ENCODE data around the gene UPK2.
"Not testable (repeated sequence)": the region's sequence is repeated elsewhere in the genome, so short reads cannot be mapped to it uniquely, and the experiment has no call there.

Gene UPK2

DNA sequence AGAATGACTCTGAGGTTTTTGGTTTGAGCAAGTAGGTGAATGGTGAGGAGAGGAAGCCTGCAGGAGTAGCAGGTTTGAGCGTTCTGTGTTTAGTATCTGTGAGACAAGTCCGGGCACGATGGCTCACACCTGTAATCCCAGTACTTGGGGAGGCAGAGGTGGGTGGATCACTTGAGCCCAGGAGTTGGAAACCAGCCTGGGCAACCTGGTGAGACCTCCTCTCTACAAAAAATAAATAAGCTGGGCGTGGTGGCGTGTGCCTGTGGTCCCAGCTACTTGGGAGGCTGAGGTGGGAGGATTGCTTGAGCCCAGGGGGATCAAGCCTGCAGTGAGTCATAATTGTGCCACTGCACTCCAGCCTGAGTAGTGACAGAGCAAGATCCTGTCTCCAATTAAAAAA is 32.2 kb downstream of the UPK2 start:
- no peaks in the 10 kb centered on the region for H3K36me3 ChIP-seq (ENCODE audit: insufficient read depth, low read length)
- H2AFZ ChIP-seq (ENCODE audit: low read depth, low read length) = no peak overlapping the region
- no peak overlapping the region for H3K27ac ChIP-seq (ENCODE audit: low read length)
- no peak overlapping the region for H3K4me3 ChIP-seq (ENCODE audit: low read depth in 1 of 2, low read length in 2 of 2)
- TF ChIP-seq, protein P1, sequence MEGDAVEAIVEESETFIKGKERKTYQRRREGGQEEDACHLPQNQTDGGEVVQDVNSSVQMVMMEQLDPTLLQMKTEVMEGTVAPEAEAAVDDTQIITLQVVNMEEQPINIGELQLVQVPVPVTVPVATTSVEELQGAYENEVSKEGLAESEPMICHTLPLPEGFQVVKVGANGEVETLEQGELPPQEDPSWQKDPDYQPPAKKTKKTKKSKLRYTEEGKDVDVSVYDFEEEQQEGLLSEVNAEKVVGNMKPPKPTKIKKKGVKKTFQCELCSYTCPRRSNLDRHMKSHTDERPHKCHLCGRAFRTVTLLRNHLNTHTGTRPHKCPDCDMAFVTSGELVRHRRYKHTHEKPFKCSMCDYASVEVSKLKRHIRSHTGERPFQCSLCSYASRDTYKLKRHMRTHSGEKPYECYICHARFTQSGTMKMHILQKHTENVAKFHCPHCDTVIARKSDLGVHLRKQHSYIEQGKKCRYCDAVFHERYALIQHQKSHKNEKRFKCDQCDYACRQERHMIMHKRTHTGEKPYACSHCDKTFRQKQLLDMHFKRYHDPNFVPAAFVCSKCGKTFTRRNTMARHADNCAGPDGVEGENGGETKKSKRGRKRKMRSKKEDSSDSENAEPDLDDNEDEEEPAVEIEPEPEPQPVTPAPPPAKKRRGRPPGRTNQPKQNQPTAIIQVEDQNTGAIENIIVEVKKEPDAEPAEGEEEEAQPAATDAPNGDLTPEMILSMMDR (IDR thresholded peaks at IDR 0.05; ENCODE audit: borderline replicate concordance, extremely low read depth, low read length, poor library complexity, severe bottlenecking) = no peak
- no peak for TF ChIP-seq EZH2 (IDR thresholded peaks at IDR 0.05; ENCODE audit: borderline replicate concordance, low read depth, low read length, severe bottlenecking)
- no peak overlapping the region for H3K4me2 ChIP-seq (ENCODE audit: insufficient read depth, low read length)
- H3K9ac ChIP-seq (ENCODE audit: low read depth, low read length) = no peak overlapping the region
- no peaks in the 10 kb centered on the region for H3K27me3 ChIP-seq (ENCODE audit: insufficient read depth, low read length, poor library complexity)
- no peaks in the 10 kb centered on the region for H4K20me1 ChIP-seq (ENCODE audit: insufficient read depth, low read length)
- no peak for ATAC-seq (ENCODE audit: insufficient read depth, low read depth)
- no peaks in the 10 kb centered on the region for H3K79me2 ChIP-seq (ENCODE audit: insufficient read depth, low read length)
- no peak for DNase-seq
- H3K9me3 ChIP-seq (ENCODE audit: insufficient read depth, low read length, severe bottlenecking) = no peaks in the 10 kb centered on the region
- H3K4me1 ChIP-seq (ENCODE audit: insufficient read depth, low read length) = no peaks in the 10 kb centered on the region

GRCh38 chr11:118991486-118992038 is 35.5 kb downstream of the UPK2 start:
- not testable (repeated sequence) for H3K27me3 ChIP-seq (ENCODE audit: insufficient read depth, low read length, poor library complexity); H3K9ac ChIP-seq (ENCODE audit: low read depth, low read length); H3K79me2 ChIP-seq (ENCODE audit: insufficient read depth, low read length); H3K27ac ChIP-seq (ENCODE audit: low read length); H4K20me1 ChIP-seq (ENCODE audit: insufficient read depth, low read length); H3K4me3 ChIP-seq (ENCODE audit: low read depth in 1 of 2, low read length in 2 of 2); H3K9me3 ChIP-seq (ENCODE audit: insufficient read depth, low read length, severe bottlenecking); ATAC-seq (ENCODE audit: insufficient read depth, low read depth); DNase-seq; H3K4me2 ChIP-seq (ENCODE audit: insufficient read depth, low read length); H3K36me3 ChIP-seq (ENCODE audit: insufficient read depth, low read length); H3K4me1 ChIP-seq (ENCODE audit: insufficient read depth, low read length); H2AFZ ChIP-seq (ENCODE audit: low read depth, low read length)

DNA sequence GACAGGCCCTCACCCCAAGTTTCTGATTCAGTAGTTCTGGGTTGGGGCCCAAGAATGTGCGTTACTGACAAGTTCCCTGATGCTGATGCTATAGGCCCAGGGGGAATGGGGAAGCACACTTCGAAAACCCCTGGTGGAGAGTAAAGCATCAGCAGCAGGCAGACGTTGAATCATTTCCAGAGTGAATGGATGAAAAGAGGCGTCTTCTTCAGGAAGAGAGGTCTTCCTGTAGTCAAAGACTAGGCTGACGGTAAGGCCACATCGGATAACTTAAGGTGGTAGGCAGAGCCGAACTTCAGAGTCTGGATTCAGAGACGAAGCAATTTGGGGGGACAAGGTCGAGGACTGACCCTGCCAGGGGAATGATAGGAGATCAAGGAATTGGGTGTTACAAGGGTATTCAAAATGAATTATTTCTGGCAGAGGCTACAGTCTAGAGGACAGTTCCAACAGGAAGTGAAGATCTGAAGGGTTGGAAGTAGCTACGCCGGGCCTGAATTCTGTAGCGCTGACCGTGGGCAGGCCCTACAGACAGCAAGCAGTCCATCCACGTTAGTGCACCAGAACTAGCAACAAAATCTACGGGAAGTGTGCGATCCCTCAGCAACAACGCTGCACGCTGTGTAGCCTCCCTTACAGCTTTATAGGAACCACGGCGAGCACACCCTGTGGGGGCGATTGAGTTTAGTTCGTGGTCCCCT is 41.0 kb downstream of the UPK2 start:
- H3K36me3 ChIP-seq (ENCODE audit: insufficient read depth, low read length) = peaks cover 33% of the 10 kb centered on the region
- peaks cover 43% of the 10 kb centered on the region for H3K4me1 ChIP-seq (ENCODE audit: insufficient read depth, low read length)
- peak overlapping the region; percentile 99 for H2AFZ ChIP-seq (ENCODE audit: low read depth, low read length)
- peak; percentile 39 for ATAC-seq (ENCODE audit: insufficient read depth, low read depth)
- no peak for TF ChIP-seq EZH2 (IDR thresholded peaks at IDR 0.05; ENCODE audit: borderline replicate concordance, low read depth, low read length, severe bottlenecking)
- TF ChIP-seq, protein P1 (IDR thresholded peaks at IDR 0.05; ENCODE audit: borderline replicate concordance, extremely low read depth, low read length, poor library complexity, severe bottlenecking) = peak; percentile 62
- peaks cover 52% of the 10 kb centered on the region for H3K79me2 ChIP-seq (ENCODE audit: insufficient read depth, low read length)
- H3K4me2 ChIP-seq (ENCODE audit: insufficient read depth, low read length) = peak overlapping the region; percentile 79
- no peaks in the 10 kb centered on the region for H4K20me1 ChIP-seq (ENCODE audit: insufficient read depth, low read length)
- peak overlapping the region; percentile 92 for H3K27ac ChIP-seq (ENCODE audit: low read length)
- no peaks in the 10 kb centered on the region for H3K27me3 ChIP-seq (ENCODE audit: insufficient read depth, low read length, poor library complexity)
- peak overlapping the region; percentile 72 for H3K9ac ChIP-seq (ENCODE audit: low read depth, low read length)
- H3K4me3 ChIP-seq (ENCODE audit: low read depth in 1 of 2, low read length in 2 of 2) = peak overlapping the region; percentile 53 to 86
- no peaks in the 10 kb centered on the region for H3K9me3 ChIP-seq (ENCODE audit: insufficient read depth, low read length, severe bottlenecking)
- peak; percentile 53 for DNase-seq

GRCh38 chr11:118997627-118998387 is 41.7 kb downstream of the UPK2 start, which contains the start of gene CENATAC:
TSS of gene CENATAC (plus strand) at chr11:118998138. CDS start at chr11:118998198, 60 bp downstream.
- Histone ChIP-seq H3K9me3 (ENCODE audit: insufficient read depth, low read length, severe bottlenecking) (no peaks in the 10 kb centered on the region), H2AFZ (ENCODE audit: low read depth, low read length) (peak within 1 kb of the TSS; percentile 99), H3K4me2 (ENCODE audit: insufficient read depth, low read length) (peak within 1 kb of the TSS; percentile 79), H3K27me3 (ENCODE audit: insufficient read depth, low read length, poor library complexity) (no peaks in the 10 kb centered on the region), H3K4me1 (ENCODE audit: insufficient read depth, low read length) (peaks cover 43% of the 10 kb centered on the region), H4K20me1 (ENCODE audit: insufficient read depth, low read length) (no peaks in the 10 kb centered on the region), H3K9ac (ENCODE audit: low read depth, low read length) (peak within 1 kb of the TSS; percentile 72), H3K4me3 (ENCODE audit: low read depth in 1 of 2, low read length in 2 of 2) (peak within 1 kb of the TSS; percentile 53 to 86), H3K27ac (ENCODE audit: low read length) (peak within 1 kb of the TSS; percentile 92), H3K36me3 (ENCODE audit: insufficient read depth, low read length) (peaks cover 39% of the 10 kb centered on the region), H3K79me2 (ENCODE audit: insufficient read depth, low read length) (peaks cover 54% of the 10 kb centered on the region)
- TF ChIP-seq, protein P1 (IDR thresholded peaks at IDR 0.05; ENCODE audit: borderline replicate concordance, extremely low read depth, low read length, poor library complexity, severe bottlenecking) = no peak
- no peak for TF ChIP-seq EZH2 (IDR thresholded peaks at IDR 0.05; ENCODE audit: borderline replicate concordance, low read depth, low read length, severe bottlenecking)
- peak; percentile 96 for DNase-seq
- peak; percentile 95 for ATAC-seq (ENCODE audit: insufficient read depth, low read depth)
